Stimulated activated CD8-positive, alpha-beta memory T cell treated with anti-CD3 and anti-CD28 coated beads, Interleukin-4, amount 100 ng/mL, for 48 hours (primary cell): ENCODE data around the gene GNAO1.

Experiments
- DNase-seq: peaks from one replicate; pipeline ENCODE4 v3.0.0-alpha.2; 2020

The GNAO1 gene

GRCh38 chr16:56315955-56316354, 124.7 kb downstream of the GNAO1 start:
- DNase-seq: no peak

GRCh38 chr16:56316545-56316944, 125.3 kb downstream of the GNAO1 start:
- no peak for DNase-seq

GRCh38 chr16:56317998-56318826, 126.9 kb downstream of the GNAO1 start:
- peak; percentile 88 for DNase-seq

- no peak for DNase-seq
Measured at GRCh38 chr16:56318827-56319140, 127.5 kb downstream of the GNAO1 start.

- no peak for DNase-seq
Measured at GRCh38 chr16:56319376-56319775, 128.1 kb downstream of the GNAO1 start.

- no peak for DNase-seq
Measured at GRCh38 chr16:56320056-56320455, 128.8 kb downstream of the GNAO1 start.

GRCh38 chr16:56320811-56321558, 129.7 kb downstream of the GNAO1 start:
- DNase-seq: no peak

- DNase-seq: no peak
Measured at GRCh38 chr16:56321571-56321970, 130.3 kb downstream of the GNAO1 start.

GRCh38 chr16:56324406-56324805, 133.1 kb downstream of the GNAO1 start:
- no peak for DNase-seq

GRCh38 chr16:56325956-56326355, 134.7 kb downstream of the GNAO1 start:
- DNase-seq: no peak

GRCh38 chr16:56327071-56327928, 136.0 kb downstream of the GNAO1 start:
- no peak for DNase-seq

GRCh38 chr16:56327929-56328258, 136.6 kb downstream of the GNAO1 start:
- DNase-seq: no peak

GRCh38 chr16:56328276-56329022, 137.2 kb downstream of the GNAO1 start:
- no peak for DNase-seq

- DNase-seq: no peak
Measured at GRCh38 chr16:56329887-56330286, 138.6 kb downstream of the GNAO1 start.

- no peak for DNase-seq
Measured at GRCh38 chr16:56330476-56330875, 139.2 kb downstream of the GNAO1 start.

GRCh38 chr16:56331399-56331798, 140.1 kb downstream of the GNAO1 start:
- DNase-seq: no peak

- no peak for DNase-seq
Measured at GRCh38 chr16:56331915-56332314, 140.6 kb downstream of the GNAO1 start.

GRCh38 chr16:56332464-56333079, 141.3 kb downstream of the GNAO1 start:
- DNase-seq: no peak

GRCh38 chr16:56334761-56335160, 143.5 kb downstream of the GNAO1 start:
- no peak for DNase-seq

- no peak for DNase-seq
Measured at GRCh38 chr16:56336071-56336688, 144.9 kb downstream of the GNAO1 start.

- DNase-seq: no peak
Measured at GRCh38 chr16:56336711-56337110, 145.4 kb downstream of the GNAO1 start.
